Aorta (tissue), 5 donors: ENCODE measurements around the gene PLCZ1. TPM values are rescaled to one million over a fixed set of nuclear protein-coding genes. Genes with fewer than 3 reads are reported as not detected.
A peak's percentile ranks its signal among the peaks of the same experiment; 100 is the strongest.

Source experiments
- ATAC-seq: fragments of 200-7000 bp; cut with Tn5 transposase; one replicate; pipeline ENCODE4 v1.9.1; 2022; ENCODE audit warnings: moderate library complexity; ENCODE audit not compliant: low FRiP score
- DNase-seq, 2 donors: peaks; one replicate each; pipeline ENCODE4 v3.0.0-alpha.2; 2020
- H3K27ac ChIP-seq, 2 donors: one replicate each; pipeline ENCODE4 v1.5.1; 2013; ENCODE audit warnings: low read length in 2 of 2, mild to moderate bottlenecking in 2 of 2, moderate library complexity in 2 of 2, control low read depth in 1 of 2, inconsistent platforms in 1 of 2, low read depth in 1 of 2
- H3K27me3 ChIP-seq, 2 donors: one replicate each; pipeline ENCODE4 v1.6.1; 2013; ENCODE audit warnings: control low read depth in 1 of 2, low read length in 1 of 2, mild to moderate bottlenecking in 1 of 2, moderate library complexity in 1 of 2; ENCODE audit not compliant: insufficient read depth in 2 of 2, control insufficient read depth in 1 of 2
- H3K36me3 ChIP-seq, 2 donors: one replicate each; pipeline ENCODE4 v1.6.1; 2013; ENCODE audit warnings: control low read depth in 1 of 2, low read length in 1 of 2, mild to moderate bottlenecking in 1 of 2; ENCODE audit not compliant: insufficient read depth in 2 of 2, control insufficient read depth in 1 of 2
- H3K4me1 ChIP-seq, 2 donors: one replicate each; pipeline ENCODE4 v1.6.1; 2013; ENCODE audit warnings: low read length in 2 of 2, control low read depth in 1 of 2, mild to moderate bottlenecking in 1 of 2, moderate library complexity in 1 of 2; ENCODE audit not compliant: insufficient read depth in 2 of 2, control insufficient read depth in 1 of 2
- H3K4me3 ChIP-seq, 2 donors: one replicate each; pipeline ENCODE4 v1.5.1; 2013; ENCODE audit warnings: low read length in 2 of 2, control low read depth in 1 of 2, mild to moderate bottlenecking in 1 of 2
- H3K9me3 ChIP-seq: one replicate; pipeline ENCODE4 v1.6.1; 2013; ENCODE audit warnings: mild to moderate bottlenecking, low read length; ENCODE audit not compliant: control insufficient read depth
- WGBS, 2 donors: extraction: QIAGEN DNeasy Blood & Tissue Kit; methylation state at CpG; one replicate each; pipeline ENCODE4 v1.1.7; 2013; 5-methylcytosine and 5-hydroxymethylcytosine counted together
- intact Hi-C, 2 donors: fragments of 100-400 bp; cut with DNase I; formaldehyde crosslinking; loops; one replicate each; pipeline versions ENCODE4 v1.14.2 to v1.15.0; 2022
- polyA plus RNA-seq, 2 donors: library from polyadenylated mRNA; stranded (reverse); fragments of 200-250 nt; gene quantifications; one replicate each; pipeline ENCODE4 v1.2.3, GENCODE V29; 2013
- total RNA-seq, 2 donors: library from RNA; stranded (reverse); fragmentation: NEBNext Ultra II Directional; extraction: Animal tissue kit (Norgen Biotek cat#: 25700); gene quantifications; one replicate each; pipeline ENCODE4 v1.2.1, GENCODE V29; 2021
- donor health status: healthy with polysubstance abuse.
- donor health status: Bipolar disorder and iron deficiency.
- donor health status: DM: no; HTN: no; CAD: no.
- donor health status: DM: no; HTN: no; CAD: no.
- donor health status: DM: yes; HTN: yes; CAD: no.

The PLCZ1 gene
- total and polyA plus RNA-seq, 4 donors = 0.66 TPM; not detected in 3

- peak; percentile 65 for ATAC-seq
- intact Hi-C loops = no loop called here
- 55 to 59% methylated on average over 6 of the region's 6 CpGs for WGBS, 2 donors
- Histone ChIP-seq H3K27ac (no peak overlapping the region), H3K36me3 (no peaks in the 10 kb centered on the region), H3K27me3 (no peaks in the 10 kb centered on the region), H3K4me1 (peaks cover 0 to 2% of the 10 kb centered on the region in 2 donors), H3K9me3 (no peaks in the 10 kb centered on the region), H3K4me3 (no peak overlapping the region)
- DNase-seq = no peak
Measured at GRCh38 chr12:18752280-18752920, 14.6 kb upstream of the PLCZ1 start.

GRCh38 chr12:18751866-18752265 lies 14.1 kb upstream of the PLCZ1 start:
- intact Hi-C loops = no loop called here
- H3K36me3 ChIP-seq = no peaks in the 10 kb centered on the region
- no peak for ATAC-seq

GRCh38 chr12:18750085-18750484 lies 12.3 kb upstream of the PLCZ1 start:
- Histone ChIP-seq H3K27me3 (no peaks in the 10 kb centered on the region), H3K9me3 (no peaks in the 10 kb centered on the region), H3K27ac (no peak overlapping the region), H3K4me3 (no peak overlapping the region), H3K4me1 (peaks cover 0 to 2% of the 10 kb centered on the region in 2 donors), H3K36me3 (no peaks in the 10 kb centered on the region)
- DNase-seq = no peak
- intact Hi-C loops = no loop called here
- 92 to 97% methylated on average over 1 of the region's 1 CpG for WGBS, 2 donors
- no peak for ATAC-seq

More at GRCh38 chr12:18751866-18752265, 14.1 kb upstream of the PLCZ1 start:
- no peak overlapping the region for H3K27ac ChIP-seq
- no peaks in the 10 kb centered on the region for H3K9me3 ChIP-seq
- no peaks in the 10 kb centered on the region for H3K27me3 ChIP-seq
- 85 to 86% methylated on average over 2 of the region's 2 CpGs for WGBS, 2 donors
- DNase-seq = no peak
- peaks cover 0 to 2% of the 10 kb centered on the region in 2 donors for H3K4me1 ChIP-seq
- H3K4me3 ChIP-seq = no peak overlapping the region

GRCh38 chr12:18749386-18749957 lies 11.7 kb upstream of the PLCZ1 start:
- no peak for DNase-seq
- Histone ChIP-seq H3K9me3 (no peaks in the 10 kb centered on the region), H3K36me3 (no peaks in the 10 kb centered on the region), H3K4me3 (no peak overlapping the region), H3K27ac (no peak overlapping the region), H3K27me3 (no peaks in the 10 kb centered on the region), H3K4me1 (peaks cover 0 to 2% of the 10 kb centered on the region in 2 donors)
- intact Hi-C loops = no loop called here
- 81 to 82% methylated on average over 4 of the region's 4 CpGs for WGBS, 2 donors
- ATAC-seq = no peak

- H3K4me3 ChIP-seq = no peak overlapping the region
- no peaks in the 10 kb centered on the region for H3K27me3 ChIP-seq
- H3K27ac ChIP-seq = no peak overlapping the region
- H3K4me1 ChIP-seq = peaks cover 0 to 2% of the 10 kb centered on the region in 2 donors
- DNase-seq (no peak), ATAC-seq (no peak)
- no peaks in the 10 kb centered on the region for H3K9me3 ChIP-seq
- WGBS, 2 donors = 11 to 28% methylated on average over 1 of the region's 1 CpG
- intact Hi-C loops = no loop called here
- H3K36me3 ChIP-seq = no peaks in the 10 kb centered on the region
Measured at GRCh38 chr12:18747895-18748294, 10.1 kb upstream of the PLCZ1 start.

GRCh38 chr12:18731156-18731555 lies 6.7 kb downstream of the PLCZ1 start:
- Histone ChIP-seq H3K27me3 (no peaks in the 10 kb centered on the region), H3K27ac (no peak overlapping the region), H3K4me3 (no peak overlapping the region), H3K4me1 (no peaks in the 10 kb centered on the region), H3K36me3 (no peaks in the 10 kb centered on the region), H3K9me3 (no peaks in the 10 kb centered on the region)
- 78 to 89% methylated on average over 5 of the region's 5 CpGs for WGBS, 2 donors
- intact Hi-C loops = no loop called here
- DNase-seq = no peak
- no peak for ATAC-seq

DNA sequence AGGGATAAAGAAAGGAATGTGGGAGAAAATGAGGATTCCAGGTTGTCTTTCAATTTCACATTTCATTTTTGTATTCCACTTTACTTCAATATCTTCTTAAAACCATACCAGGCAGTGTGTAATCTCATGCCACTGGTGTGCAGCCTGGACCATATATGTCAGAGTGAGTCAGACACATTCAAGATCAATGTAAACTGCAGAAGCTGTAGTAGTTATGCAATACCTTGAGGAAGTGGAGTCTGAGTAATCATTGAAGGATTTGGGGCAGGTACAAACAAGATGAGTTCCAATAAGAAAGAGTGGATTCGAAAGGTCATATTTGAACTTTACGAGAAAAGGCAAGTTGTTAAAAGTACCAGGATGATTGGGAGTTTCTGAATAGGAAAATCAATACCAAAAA lies 14.1 kb downstream of the PLCZ1 start:
- 95% methylated on average over 2 of the region's 2 CpGs for WGBS, 2 donors
- Histone ChIP-seq H3K27me3 (no peaks in the 10 kb centered on the region), H3K36me3 (no peaks in the 10 kb centered on the region), H3K4me3 (no peak overlapping the region), H3K27ac (no peak overlapping the region), H3K4me1 (no peaks in the 10 kb centered on the region), H3K9me3 (no peaks in the 10 kb centered on the region)
- ATAC-seq (no peak), DNase-seq (no peak)
- intact Hi-C loops = no loop called here

GRCh38 chr12:18721452-18721851 lies 16.4 kb downstream of the PLCZ1 start:
- Histone ChIP-seq H3K4me1 (no peaks in the 10 kb centered on the region), H3K36me3 (no peaks in the 10 kb centered on the region), H3K27me3 (peaks cover 0 to 1% of the 10 kb centered on the region in 2 donors), H3K9me3 (no peaks in the 10 kb centered on the region), H3K4me3 (no peak overlapping the region), H3K27ac (no peak overlapping the region)
- no peak for ATAC-seq
- intact Hi-C loops = no loop called here
- 90 to 97% methylated on average over 1 of the region's 1 CpG for WGBS, 2 donors
- no peak for DNase-seq

DNA sequence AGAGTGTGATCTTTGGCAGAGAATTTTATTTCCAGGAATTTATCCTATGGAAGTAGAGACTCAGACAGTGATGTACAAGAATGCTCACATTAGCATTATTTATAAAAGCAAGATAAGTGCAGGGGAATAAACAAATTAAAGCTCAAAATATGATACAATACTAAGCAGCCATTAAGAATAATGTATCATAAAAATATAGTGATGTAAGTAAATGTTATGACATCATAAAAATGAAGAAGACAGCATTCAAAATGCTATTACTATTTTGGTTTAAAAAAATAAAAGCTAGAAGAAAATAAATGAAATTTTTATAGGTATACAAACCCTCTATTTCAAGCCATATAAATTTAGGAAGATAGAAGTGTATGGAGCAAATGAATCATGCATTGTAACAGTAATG lies 17.1 kb downstream of the PLCZ1 start:
- Histone ChIP-seq H3K27ac (no peak overlapping the region), H3K4me3 (no peak overlapping the region), H3K27me3 (peaks cover 0 to 1% of the 10 kb centered on the region in 2 donors), H3K36me3 (no peaks in the 10 kb centered on the region), H3K9me3 (no peaks in the 10 kb centered on the region), H3K4me1 (no peaks in the 10 kb centered on the region)
- intact Hi-C loops = no loop called here
- ATAC-seq = no peak
- no peak for DNase-seq
